NOMO-1 (cell line): Measurements from ENCODE around the gene C6orf118.

Experiments
- DNase-seq, 2 experiments: peaks; one replicate each; lab custom pipeline; 2025; ENCODE audit not compliant: unreplicated experiment in 2 of 2; lab: John Stamatoyannopoulos, UW

C6orf118 gene

DNA sequence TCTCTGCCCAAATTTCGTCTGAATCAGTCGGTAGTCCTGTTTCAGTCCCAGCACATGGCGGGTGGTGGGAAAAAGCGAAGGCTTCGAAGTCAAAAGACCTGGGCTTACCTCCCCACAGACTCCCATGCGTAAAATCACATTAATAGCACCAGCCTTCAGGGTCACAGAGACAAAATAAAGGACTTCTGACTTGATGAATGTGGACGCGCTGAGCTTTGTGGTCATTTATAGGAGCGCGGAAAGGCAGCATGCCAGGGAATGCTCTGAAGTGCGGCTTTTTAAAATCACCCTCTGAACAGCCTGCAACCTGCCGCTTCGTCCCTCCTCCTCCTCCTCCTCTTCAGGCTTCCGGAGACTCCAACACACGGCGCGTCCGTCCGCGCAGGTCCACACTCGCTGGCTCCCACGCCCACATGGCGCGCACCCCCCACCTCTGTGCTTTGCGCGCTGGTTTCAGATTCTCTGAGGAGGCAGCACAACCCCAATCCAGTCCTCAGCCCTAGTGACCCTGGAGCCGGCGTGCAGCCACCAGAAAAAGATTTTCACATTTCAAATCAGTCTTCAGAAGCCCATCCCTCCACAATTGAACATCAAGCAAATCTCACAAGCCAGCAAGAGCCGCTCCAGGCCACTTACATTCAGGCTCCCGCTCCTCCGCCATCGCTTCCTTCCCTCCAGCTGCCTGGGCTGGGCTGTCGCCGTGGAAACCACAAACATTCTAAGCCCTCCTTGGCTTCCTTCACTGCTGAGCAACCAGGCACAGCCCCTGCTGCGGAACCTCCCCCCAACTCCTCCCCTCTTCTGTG is at the start of gene C6orf118:
TSS of gene C6orf118 (minus strand) at position 680 of the 806 bp plus-strand sequence. CDS start at position 661, 19 bp downstream.
- no peak for DNase-seq

DNA sequence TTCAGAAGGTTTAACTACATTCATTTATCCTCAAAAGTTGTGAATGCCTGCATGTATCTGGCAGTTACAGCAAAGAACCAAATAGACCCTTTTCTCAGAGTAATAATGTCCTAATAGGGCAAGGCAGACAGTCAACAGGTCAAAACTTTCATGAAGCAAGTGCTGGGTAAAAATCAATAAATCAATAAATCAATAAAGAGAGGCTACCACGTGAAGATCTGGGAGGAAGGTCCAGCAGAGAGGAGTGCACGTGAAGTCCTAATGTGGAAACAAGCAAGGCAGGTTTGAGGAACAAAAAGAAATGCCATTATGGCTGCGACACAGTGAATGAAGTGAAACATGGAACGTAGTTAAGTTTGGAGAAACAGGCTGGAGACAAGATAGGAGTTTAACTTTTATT is 36.3 kb upstream of the C6orf118 start:
- no peak for DNase-seq

DNA sequence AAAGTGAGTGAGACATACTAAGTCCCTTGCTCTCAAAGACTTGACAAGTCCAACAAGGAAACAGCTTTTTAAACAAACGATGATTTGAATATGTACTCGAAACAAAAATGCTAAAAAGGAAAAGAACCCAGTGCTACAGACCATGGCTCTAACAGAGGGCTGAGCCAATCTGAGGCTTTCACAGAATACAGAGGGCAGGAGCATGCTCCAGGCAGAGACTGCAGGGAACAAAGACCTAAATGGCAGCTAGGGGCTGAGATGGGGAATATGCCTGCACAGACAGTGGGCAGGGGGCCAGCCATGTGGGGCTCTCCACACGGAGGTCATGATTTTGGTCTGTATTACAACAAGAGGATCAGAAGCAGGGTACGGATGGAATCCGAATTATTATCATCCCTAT is 31.1 kb upstream of the C6orf118 start:
- no peak for DNase-seq

DNA sequence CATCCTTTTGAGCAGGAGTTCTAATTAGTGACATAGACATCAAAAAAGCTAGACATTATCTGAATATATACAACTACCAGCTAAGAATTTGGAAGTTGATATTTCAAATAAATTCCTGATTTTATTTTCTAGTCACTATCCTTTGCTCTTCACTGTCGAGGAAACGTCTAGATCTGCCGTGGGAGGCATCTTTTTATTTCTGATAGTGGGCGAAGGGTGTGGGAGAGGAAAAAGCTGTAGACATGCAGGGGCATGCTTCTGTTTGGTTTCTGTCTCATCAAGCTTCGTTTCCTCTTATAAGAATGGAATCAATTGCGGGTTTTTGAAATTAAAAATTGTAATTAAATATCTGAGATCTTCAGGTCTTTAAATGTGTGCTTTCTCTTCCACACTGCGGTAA is 16.2 kb upstream of the C6orf118 start:
- no peak for DNase-seq

DNA sequence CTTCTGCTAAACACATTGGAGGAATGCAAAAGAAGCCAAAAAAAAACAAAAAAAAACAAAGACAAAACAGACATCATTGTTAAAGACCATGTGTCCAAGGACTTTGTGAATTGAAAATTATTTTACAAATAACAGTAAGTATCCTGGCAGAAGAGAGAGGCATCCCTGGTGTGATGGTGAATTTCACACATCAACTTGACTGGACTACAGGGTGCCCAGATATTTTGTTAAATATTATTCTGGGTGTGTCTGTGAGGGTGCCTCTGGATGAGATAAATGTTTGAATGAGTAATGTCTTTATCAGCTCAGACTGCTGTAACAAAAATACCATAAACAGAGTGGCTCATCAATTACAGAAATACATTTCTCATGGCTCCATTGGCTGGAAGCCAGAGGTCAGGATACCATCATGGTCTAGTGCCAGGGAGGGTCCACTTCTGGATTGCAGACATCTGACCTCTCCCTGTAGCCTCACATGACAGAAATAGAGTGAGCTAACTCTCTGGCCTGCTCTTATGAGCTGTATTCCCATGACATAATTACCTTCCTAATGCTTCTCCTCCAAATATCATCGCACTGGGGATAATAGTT is 12.2 kb upstream of the C6orf118 start:
- DNase-seq: no peak

DNA sequence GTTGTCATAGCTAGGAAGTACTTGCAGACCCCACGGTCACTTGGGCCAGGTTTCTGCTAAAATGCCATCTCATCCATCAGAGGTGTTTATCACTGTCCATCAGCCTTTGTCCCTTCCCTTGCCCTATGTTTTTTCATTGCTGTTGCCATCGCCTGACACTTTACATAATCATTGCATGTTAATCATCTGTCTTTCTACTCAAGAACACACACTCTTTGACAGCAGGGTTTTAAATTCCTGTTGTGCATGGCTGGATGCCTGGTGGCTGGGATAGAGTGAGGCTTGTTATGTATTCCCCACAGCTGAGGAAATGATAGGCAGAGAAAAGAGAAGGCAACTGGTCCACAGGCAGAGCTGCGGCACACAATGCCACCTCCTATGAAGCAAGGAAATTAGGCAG is 11.7 kb upstream of the C6orf118 start:
- no peak for DNase-seq

DNA sequence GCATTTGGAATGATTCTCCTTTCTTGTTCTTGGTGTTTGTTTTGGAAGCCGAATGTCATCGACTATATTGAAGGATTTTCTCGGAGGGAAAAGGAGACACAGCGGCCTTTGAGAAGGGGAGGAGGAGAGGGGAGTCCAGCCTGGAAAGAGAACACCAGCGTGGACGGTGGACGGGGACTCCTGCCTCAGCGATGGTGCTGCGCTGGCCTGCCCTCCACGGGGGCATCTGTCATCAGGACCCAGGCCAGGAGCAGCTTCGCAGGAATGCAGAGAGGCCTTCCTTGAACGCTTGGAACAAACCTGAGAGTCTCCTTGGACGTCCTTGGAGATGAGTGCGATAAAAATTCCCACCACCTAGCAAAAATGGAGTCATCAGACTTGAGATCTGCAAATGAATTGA is 8.3 kb upstream of the C6orf118 start:
- DNase-seq: no peak

DNA sequence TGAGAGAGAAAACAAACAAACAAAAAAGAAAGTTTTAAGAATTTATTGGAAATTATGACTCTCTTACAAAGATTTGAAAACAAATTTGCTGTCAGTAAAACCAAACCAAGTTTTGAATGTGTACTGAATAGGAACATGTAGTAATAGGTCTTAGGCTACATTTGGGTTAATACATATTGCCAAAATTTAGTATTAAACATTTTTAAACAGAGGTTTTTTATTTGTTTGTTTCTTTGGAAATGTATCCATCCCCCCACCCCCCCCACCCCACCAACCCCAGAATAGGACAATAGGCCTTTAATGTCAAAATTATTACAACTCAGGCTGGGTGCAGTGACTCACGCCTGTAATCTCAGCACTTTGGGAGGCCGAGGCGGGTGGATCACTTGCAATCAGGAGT is 2.5 kb downstream of the C6orf118 start:
- no peak for DNase-seq

DNA sequence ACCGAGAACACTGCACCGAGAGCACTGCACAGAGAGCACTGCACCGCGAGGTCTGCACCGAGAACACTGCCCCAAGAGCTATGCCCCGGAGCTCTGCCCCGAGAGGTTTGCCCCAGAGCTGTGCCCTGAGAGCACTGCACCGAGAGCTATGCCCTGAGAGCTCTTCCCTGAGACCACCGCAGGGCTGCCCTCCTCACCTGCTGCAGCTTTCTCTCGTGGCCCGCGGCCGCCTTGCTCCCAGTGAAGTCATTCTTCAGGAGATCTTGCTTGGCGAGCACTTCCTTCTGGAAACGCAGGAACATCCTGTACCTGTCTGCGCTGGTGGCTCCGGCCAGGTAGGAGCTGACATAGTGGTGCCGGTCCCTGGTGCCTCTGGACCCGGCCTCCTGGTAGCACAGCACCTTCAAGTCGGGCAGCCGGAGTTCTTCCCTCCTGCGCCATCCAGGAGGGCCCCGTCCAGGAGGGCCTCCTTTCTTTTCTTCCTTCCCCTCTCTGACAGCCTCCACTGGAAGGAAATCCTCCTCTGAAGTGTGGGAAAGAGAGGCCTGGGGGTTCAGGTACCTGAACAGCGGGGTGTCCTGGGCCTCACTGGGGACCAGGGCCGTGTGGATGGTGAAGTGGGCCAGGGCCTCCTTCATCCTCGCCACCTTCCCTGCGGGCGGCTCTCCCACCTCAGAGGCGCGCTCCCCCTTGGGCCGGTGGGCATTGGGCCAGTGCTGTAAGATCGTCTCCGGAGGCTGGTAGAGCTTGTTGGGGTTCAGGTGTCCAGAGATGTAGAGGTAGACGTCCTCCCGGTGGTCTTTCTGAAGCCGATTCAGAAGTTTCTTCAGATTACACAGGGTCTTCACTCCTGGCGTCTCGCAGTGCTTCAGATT is 7.8 kb downstream of the C6orf118 start:
- DNase-seq: no peak

DNA sequence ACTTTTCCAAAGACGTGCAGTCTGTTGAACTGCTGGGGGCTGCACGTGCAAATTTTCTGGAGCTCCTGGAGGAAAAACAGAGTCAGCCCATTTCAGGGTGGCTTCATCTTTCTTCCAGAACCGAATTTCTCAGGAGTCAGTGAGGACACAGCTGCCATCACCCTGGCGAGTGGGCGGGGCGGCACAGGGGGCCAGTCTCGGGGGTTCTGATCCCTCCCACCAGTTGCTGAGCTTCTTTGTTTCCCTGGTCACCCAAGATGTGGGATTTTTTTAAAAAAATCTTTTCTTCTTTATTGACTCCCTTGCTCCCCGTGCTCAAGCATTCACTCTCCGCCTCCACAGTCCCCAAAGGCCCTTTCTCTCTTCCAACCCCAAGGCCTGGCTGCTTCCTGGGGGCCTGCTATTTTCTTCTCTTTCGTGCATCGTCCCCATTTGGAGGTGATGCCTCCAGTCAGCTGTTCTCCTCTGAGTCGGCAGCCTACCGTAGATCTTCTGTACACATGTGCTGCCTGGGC is 8.9 kb downstream of the C6orf118 start:
- DNase-seq: no peak

DNA sequence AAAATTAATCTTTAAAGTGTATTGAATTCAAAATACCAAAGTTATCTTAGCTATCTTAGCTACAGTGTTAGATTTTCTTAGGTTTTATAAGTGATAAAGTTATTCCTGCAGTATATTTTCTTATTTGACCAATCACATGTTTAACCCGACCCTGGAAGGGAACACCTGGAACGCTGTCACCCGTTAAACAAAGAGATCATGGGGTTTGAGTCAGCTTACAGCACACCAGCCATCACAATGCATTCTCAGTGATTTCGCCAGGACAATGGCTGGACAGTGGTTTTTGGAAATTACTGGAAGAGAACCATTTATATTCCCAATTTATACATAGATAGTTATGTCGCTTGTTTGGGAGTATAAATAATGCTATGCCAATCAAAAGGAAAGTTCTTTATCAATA is 10.5 kb downstream of the C6orf118 start:
- no peak for DNase-seq

DNA sequence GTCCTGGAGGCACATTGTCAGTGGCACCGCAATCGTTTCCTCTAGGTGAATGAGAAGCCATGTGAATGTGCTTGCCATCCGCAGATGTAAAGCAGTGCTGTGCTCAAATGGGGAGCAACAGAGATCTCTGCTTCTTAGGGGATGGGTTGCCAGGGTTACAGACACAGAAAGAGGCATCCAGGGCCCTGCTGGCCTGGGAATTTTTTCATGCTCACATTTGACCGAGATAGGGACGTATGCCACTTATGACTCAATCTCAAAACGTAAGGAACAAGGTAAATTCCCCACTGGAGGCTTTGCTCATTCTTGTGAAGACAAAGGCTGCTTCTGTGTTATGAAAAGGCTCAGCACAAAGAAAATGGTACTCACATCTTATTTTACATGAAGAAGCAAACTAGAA is 11.0 kb downstream of the C6orf118 start:
- no peak for DNase-seq

DNA sequence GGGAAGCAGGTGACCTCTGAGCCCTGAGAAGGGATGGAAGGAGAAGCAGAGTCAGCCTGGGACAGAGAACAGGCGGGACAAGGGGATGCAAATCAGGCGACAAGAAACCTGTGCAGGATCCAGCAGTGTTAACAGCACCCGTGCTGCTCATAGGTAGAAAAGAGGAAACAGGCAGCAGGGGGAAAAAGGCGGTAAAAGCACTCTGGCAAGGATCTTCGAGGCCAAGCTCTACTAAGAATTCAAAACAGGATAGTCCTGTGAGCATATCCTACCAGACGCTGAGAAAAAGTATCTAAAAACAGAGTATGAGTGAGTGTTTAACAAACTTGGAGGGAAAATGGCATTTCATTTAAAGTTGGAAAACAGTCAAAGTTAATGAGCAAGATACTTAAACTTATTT is 16.7 kb downstream of the C6orf118 start:
- DNase-seq: no peak

DNA sequence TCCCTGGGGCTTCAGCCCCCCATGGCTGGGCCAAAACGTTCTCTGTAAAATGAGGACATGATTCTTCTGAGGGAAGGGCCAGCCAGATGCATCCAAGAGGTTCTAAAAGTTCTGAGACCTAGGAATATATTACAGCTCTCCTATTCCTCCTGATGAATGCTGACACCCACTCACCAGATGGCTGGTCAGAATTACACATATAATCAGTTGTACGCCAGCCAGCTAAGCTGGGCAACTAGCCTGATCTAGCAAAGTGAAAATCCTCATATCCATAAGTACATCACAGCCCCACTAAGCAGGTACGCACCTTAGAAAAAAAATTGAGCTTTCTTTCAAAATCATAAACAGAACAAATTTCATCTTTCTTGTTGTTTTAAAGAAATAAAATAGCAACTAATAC is 34.8 kb downstream of the C6orf118 start:
- DNase-seq: no peak

DNA sequence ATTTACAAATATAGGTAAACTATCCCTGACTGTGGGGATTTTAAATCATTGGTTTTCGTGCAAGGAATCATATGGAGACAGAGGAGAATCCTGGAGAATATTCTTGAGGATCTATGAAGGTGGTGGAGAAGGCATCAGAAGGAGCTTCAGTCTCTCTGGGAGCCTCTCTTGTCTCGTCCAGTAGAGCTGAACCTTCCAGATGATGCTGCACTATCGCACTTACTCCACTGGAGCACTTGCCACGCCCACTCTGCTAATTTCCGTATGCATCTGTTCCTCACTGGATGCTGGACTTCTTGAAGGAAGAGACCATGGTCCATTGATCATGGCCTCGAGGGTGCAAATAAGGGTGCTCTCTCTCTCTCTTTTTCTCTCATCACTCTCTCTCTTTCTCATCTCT is 36.8 kb downstream of the C6orf118 start:
- DNase-seq: no peak

DNA sequence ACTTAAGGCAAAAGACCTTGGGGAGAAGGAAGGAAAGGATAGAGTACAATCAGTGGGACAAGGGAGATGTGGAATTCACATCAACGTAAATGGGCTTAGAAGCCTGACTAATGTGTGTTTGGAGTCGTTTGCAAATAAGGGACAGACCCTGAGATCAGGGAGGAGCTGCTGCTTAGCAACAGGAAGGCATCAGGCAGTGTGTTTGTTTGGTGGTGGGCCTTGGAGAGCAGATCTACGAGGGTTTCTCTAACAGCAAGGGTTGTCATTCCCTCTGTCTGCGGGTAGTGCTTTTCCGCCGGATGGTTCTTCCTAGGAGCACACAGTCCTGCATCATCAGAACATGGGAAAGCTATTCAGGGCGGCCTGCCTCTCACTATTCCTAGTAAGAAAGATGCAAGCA is 40.4 kb downstream of the C6orf118 start:
- DNase-seq: no peak

DNA sequence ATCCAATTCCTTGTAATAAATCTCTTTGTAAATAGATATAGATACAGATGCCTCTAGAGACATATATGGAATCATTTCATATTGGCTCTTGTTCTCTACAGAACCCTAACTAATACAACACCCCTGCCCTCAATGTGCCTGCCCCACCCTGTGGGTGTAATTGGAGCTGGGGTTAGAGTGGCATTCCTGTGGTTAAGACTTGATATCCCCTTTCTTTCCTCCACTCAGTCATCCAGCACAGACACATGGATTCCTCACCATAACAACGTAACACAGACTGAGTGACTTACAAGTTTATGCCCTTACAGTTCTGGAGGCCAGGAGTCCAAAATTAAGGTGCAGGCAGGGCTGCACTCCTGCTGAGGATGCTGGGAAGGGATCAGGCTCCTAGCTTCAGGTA is 42.8 kb downstream of the C6orf118 start:
- no peak for DNase-seq

DNA sequence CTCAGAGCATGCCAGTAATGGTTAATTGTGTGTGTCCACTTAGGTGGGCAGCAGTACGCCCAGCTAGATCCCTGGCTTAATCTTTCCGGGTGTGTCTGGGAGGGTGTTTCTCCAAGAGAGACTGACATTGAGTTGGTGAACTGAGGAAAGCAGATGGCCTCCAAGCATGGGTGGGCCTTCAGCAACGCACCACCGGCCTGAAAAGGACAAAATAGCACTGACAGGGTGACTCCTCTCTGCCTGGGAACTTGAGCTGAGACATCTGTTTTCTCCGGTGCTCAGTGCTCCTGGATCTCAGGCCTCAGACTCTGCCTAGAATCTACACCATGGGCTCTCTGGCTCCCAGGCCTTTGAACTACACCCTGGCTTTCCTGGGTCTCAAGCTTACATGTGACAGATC is 43.2 kb downstream of the C6orf118 start:
- no peak for DNase-seq

DNA sequence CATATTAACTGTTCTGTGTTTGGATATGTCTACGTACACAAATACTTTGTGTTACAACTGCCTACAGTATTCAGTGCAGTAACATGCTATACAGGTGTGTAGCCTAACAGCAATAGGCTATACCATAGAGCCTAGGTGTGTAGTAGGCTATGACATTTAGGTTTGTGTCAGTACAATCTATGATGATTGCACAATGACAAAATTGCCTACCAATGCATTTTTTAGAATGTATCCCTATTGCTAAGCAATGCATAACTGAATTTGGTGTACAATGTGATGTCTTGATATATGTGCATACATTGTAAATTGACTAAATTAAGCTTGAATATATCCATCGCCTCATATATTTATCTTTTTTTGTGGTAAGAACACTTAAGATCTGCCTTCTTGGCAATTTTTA is 48.9 kb downstream of the C6orf118 start:
- no peak for DNase-seq

DNA sequence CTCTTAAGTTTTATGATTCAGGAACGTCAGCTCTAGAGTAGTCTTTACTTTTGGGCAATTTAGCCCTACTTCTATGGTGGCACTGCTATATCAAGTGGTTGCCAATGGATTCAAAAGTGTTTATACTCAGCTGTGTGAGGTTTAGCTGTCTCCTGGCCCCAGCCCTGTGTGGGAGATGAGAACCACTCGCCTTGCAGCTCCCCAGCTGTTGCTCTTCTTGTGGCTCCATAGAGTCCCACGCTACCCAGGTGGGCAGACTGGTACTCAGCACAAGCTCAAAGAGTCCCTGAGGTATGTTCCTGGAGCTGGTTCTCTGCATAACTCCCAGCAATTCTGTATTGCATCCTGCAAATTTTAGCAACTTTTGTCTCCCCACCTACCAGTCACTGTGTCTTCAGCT is 59.6 kb downstream of the C6orf118 start:
- DNase-seq: no peak

DNA sequence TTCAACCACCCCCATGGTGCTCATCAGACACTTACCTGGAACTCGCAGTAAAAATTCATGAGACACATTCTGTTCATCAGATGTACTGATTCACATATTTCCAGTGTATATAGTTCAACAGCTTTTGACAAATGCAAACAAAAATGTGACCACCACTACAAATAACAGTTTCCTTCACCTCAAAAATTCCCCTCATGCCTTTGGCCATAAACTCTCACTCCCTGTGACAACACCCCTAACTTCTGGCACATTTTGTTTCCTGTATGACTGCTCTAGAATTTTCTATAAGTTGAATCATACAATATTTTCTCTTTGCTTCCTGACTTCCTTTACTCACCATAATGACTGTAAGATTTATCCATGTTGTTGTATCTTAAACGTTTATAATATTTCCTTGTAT is 63.7 kb downstream of the C6orf118 start:
- DNase-seq: no peak
